Osteocyte (in vitro differentiated cells): ENCODE measurements around the gene ARHGEF37. TPM values are rescaled to one million over a fixed set of nuclear protein-coding genes. Genes with fewer than 3 reads are reported as not detected.

Source experiments
- DNase-seq: peaks from one replicate; pipeline ENCODE4 v3.0.0; 2021; ENCODE audit warnings: mixed read lengths; ENCODE audit not compliant: unreplicated experiment; ENCODE audit errors: extremely low spot score
- H3K27ac Mint-ChIP-seq: one replicate; pipeline ENCODE4 v1.8.0; 2021; ENCODE audit warnings: mild to moderate bottlenecking, mixed read lengths; ENCODE audit not compliant: unreplicated experiment
- H3K27me3 Mint-ChIP-seq: one replicate; pipeline ENCODE4 v1.8.0; 2021; ENCODE audit warnings: mixed read lengths; ENCODE audit not compliant: unreplicated experiment
- H3K36me3 Mint-ChIP-seq: one replicate; pipeline ENCODE4 v1.8.0; 2021; ENCODE audit warnings: mixed read lengths; ENCODE audit not compliant: unreplicated experiment
- H3K4me1 Mint-ChIP-seq: one replicate; pipeline ENCODE4 v1.8.0; 2021; ENCODE audit warnings: mixed read lengths; ENCODE audit not compliant: unreplicated experiment
- H3K4me3 Mint-ChIP-seq: one replicate; pipeline ENCODE4 v1.8.0; 2021; ENCODE audit warnings: mild to moderate bottlenecking, moderate library complexity, mixed read lengths; ENCODE audit not compliant: unreplicated experiment
- H3K9me3 Mint-ChIP-seq: one replicate; pipeline ENCODE4 v1.8.0; 2021; ENCODE audit warnings: mixed read lengths; ENCODE audit not compliant: unreplicated experiment
- CTCF ChIP-seq: fragments of 200-600 bp; sonication (generic); IDR thresholded peaks from 2 replicates; pipeline ENCODE4 v1.5.0; 2021; ENCODE audit warnings: antibody characterized with exemption, mild to moderate bottlenecking, moderate library complexity
- total RNA-seq: library from RNA; stranded (reverse); gene quantifications from 2 replicates; pipeline ENCODE4 v1.2.1, GENCODE V29; 2021

Gene ARHGEF37
- total RNA-seq, 1 donor from 2014 or later, result 8.9 TPM

GRCh38 chr5:149636191-149636860 lies 55.0 kb downstream of the ARHGEF37 start:
- Mint-ChIP-seq H3K36me3 (no peaks in the 10 kb centered on the region), H3K27me3 (no peaks in the 10 kb centered on the region)
- no peak for TF ChIP-seq CTCF

GRCh38 chr5:149636861-149637246 lies 55.6 kb downstream of the ARHGEF37 start:
- no peak overlapping the region for H3K27ac Mint-ChIP-seq
- no peak for DNase-seq
- no peaks in the 10 kb centered on the region for H3K27me3 Mint-ChIP-seq
- no peaks in the 10 kb centered on the region for H3K36me3 Mint-ChIP-seq
- peak; percentile 82 for TF ChIP-seq CTCF
- H3K4me1 Mint-ChIP-seq, result peaks cover 34% of the 10 kb centered on the region
- H3K4me3 Mint-ChIP-seq, result no peak overlapping the region
- no peaks in the 10 kb centered on the region for H3K9me3 Mint-ChIP-seq

More at GRCh38 chr5:149636191-149636860, 55.0 kb downstream of the ARHGEF37 start:
- no peaks in the 10 kb centered on the region for H3K9me3 Mint-ChIP-seq
- no peak overlapping the region for H3K4me3 Mint-ChIP-seq
- DNase-seq, result no peak
- no peak overlapping the region for H3K27ac Mint-ChIP-seq
- peaks cover 33% of the 10 kb centered on the region for H3K4me1 Mint-ChIP-seq

- Mint-ChIP-seq H3K27ac (no peak overlapping the region), H3K4me1 (peaks cover 24% of the 10 kb centered on the region)
These were observed 56.8 kb downstream of the ARHGEF37 start for GRCh38 chr5:149638136-149638535.

GRCh38 chr5:149638546-149639241 lies 57.4 kb downstream of the ARHGEF37 start:
- H3K4me3 Mint-ChIP-seq, result no peak overlapping the region
- H3K27me3 Mint-ChIP-seq, result peaks cover 2% of the 10 kb centered on the region
- no peak overlapping the region for H3K27ac Mint-ChIP-seq
- H3K36me3 Mint-ChIP-seq, result no peaks in the 10 kb centered on the region
- DNase-seq, result no peak
- H3K9me3 Mint-ChIP-seq, result no peaks in the 10 kb centered on the region
- peaks cover 24% of the 10 kb centered on the region for H3K4me1 Mint-ChIP-seq
- no peak for TF ChIP-seq CTCF

More at GRCh38 chr5:149638136-149638535, 56.8 kb downstream of the ARHGEF37 start:
- no peak for TF ChIP-seq CTCF
- no peak overlapping the region for H3K4me3 Mint-ChIP-seq
- H3K9me3 Mint-ChIP-seq, result no peaks in the 10 kb centered on the region
- H3K27me3 Mint-ChIP-seq, result peaks cover 2% of the 10 kb centered on the region
- DNase-seq, result no peak
- no peaks in the 10 kb centered on the region for H3K36me3 Mint-ChIP-seq

GRCh38 chr5:149639737-149640136 lies 58.4 kb downstream of the ARHGEF37 start:
- DNase-seq, result no peak
- H3K27ac Mint-ChIP-seq, result no peak overlapping the region
- H3K4me3 Mint-ChIP-seq, result no peak overlapping the region
- H3K27me3 Mint-ChIP-seq, result peaks cover 2% of the 10 kb centered on the region
- H3K36me3 Mint-ChIP-seq, result no peaks in the 10 kb centered on the region
- TF ChIP-seq CTCF, result no peak
- no peaks in the 10 kb centered on the region for H3K9me3 Mint-ChIP-seq
- H3K4me1 Mint-ChIP-seq, result peaks cover 19% of the 10 kb centered on the region
